Epithelial cell of prostate (primary cell): ENCODE results near the gene CHURC1.
"Not testable (repeated sequence)": the region's sequence is repeated elsewhere in the genome, so short reads cannot be mapped to it uniquely, and the experiment has no call there.

Source experiments
- DNase-seq: peaks from one replicate; pipeline ENCODE4 v3.0.0-alpha.2; 2011; ENCODE audit warnings: low read depth, low spot score
- H3K27ac ChIP-seq: fragments of 450-650 bp; 2 replicates; pipeline ENCODE4 v1.5.1; 2017; ENCODE audit warnings: mild to moderate bottlenecking

The CHURC1 gene

DNA sequence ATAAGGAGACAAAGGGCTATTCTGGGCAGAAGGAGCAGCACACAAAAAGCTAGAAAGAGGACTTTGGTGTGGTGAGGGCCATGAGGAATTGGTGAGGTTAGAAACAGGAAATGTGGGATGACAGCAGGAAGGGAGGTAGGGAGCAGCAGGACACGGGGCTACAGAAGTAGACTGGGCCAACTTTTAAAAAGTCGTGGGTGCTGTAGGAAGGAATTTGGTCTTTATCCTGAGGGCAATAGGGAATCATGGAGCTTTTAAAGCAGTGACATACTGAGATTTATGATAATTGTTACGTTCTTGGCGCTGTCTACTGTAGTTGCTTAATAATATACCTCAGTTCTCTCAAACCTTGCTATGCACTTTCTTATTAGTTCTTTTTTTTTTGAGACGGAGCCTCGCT lies 8.2 kb upstream of the CHURC1 start:
- H3K27ac ChIP-seq: no peak overlapping the region
- no peak for DNase-seq

- no peak for DNase-seq
- no peak overlapping the region for H3K27ac ChIP-seq
Observed at GRCh38 chr14:64910847-64911495, 3.3 kb upstream of the CHURC1 start.

GRCh38 chr14:64912261-64912660 lies 2.0 kb upstream of the CHURC1 start:
- no peak for DNase-seq
- H3K27ac ChIP-seq: no peak overlapping the region

DNA sequence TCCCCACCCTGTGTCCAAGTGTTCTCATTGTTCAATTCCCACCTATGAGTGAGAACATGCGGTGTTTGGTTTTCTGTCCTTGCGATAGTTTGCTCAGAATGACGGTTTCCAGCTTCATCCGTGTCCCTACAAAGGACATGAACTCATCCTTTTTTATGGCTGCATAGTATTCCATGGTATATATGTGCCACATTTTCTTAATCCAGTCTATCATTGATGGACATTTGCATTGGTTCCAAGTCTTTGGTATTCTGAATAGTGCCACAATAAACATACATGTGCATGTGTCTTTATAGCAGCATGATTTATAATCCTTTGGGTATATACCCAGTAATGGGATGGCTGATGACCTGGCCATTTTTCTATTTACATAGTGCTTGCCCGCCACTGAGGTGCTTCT lies 778 bp upstream of the CHURC1 start:
- H3K27ac ChIP-seq: peak overlapping the region; percentile 73
- not testable (repeated sequence) for DNase-seq

DNA sequence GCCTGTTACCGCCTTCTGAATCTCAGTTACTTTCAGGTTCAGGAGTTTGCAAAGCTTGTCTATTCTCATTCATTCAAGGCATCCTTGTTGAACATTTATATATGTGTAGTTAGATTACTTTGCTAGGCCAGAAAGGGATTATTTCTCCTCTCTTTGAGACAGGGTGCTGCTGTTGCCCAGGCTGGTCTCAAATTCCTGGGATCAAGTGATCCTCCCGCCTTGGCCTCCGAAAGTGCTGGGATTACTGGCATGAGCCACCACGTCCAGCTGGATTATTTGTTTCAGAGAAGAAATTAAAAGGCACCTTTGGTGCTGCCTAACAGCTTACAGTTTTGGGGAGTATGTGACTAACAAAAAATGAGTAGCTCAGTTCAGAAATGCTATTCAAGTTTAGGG lies 772 bp downstream of the CHURC1 start:
- no peak for DNase-seq

GRCh38 chr14:64915797-64916196 lies 1.5 kb downstream of the CHURC1 start:
- no peak overlapping the region for H3K27ac ChIP-seq
- no peak for DNase-seq

More for the DNA sequence above, 772 bp downstream of the CHURC1 start:
- peak overlapping the region; percentile 73 for H3K27ac ChIP-seq

GRCh38 chr14:64918216-64918615 lies 4.0 kb downstream of the CHURC1 start:
- H3K27ac ChIP-seq: no peak overlapping the region
- no peak for DNase-seq

- no peak for DNase-seq
- no peak overlapping the region for H3K27ac ChIP-seq
Observed at GRCh38 chr14:64919215-64919614, 5.0 kb downstream of the CHURC1 start.

DNA sequence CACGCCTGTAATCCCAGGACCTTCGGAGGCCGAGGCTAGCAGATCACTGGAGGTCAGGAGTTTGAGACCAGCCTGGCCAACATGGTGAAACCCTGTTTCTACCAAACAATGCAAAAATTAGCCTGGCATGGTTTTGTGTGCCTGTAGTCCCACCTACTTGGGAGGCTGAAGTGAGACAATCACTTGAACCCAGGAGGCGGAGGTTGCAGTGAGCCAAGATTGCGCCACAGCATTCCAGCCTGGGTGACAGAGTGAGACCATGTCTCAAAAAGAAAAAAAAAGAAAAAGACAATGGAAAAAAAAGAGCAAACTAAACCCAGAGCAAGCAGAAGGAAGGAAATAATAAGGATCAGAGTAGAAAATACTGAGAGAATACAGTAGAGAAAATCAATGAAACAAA lies 5.4 kb downstream of the CHURC1 start:
- DNase-seq: no peak
- no peak overlapping the region for H3K27ac ChIP-seq

DNA sequence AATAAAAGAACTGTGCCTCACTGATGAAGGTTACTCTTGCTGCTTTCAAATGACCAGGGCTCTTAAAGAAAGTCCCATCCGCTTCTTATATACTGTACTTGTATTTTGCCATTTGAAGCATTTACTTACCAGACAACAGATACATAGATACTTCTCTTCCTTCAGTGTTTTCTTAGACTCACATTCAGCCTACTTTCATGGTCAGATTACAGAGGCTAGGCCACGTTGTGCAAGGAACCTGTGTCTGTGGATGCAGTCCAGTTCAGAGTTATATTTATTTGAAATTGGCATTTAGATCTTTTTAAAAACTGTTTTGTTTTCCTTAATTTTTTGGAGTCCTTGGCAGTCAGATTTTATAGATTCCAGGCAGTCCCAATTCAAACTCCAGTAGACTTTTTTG lies 6.2 kb downstream of the CHURC1 start:
- H3K27ac ChIP-seq: no peak overlapping the region
- DNase-seq: no peak

GRCh38 chr14:64923015-64923414 lies 8.8 kb downstream of the CHURC1 start:
- no peak overlapping the region for H3K27ac ChIP-seq
- DNase-seq: no peak

DNA sequence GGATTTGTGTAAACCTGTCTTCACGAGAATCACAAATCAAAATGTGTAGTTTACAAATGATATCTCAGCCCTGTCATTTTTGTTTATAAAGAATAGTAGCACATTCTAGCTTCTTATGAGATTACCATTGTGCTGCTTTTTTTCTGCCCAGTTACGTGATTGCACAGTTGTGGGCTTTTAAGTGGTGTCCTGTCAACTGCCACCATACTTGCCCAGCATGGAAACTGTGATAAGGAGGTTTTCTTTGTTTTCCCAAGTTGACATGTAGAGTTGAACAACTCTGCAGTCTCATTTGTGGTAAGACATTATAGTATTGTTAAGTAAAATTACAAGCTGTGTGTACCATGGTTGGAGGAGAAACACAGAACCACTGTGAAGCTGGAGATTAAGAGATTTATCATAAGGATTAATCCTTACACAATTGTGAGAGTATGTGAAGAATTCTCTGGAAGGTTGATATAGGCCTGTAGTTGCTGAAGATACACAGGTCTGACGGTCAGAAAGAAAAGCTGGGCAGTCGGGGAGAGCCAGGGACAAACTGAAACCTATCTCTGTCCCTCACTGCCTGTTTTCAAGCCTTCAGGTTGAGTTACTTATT lies 12.2 kb downstream of the CHURC1 start:
- no peak overlapping the region for H3K27ac ChIP-seq
- DNase-seq: no peak

DNA sequence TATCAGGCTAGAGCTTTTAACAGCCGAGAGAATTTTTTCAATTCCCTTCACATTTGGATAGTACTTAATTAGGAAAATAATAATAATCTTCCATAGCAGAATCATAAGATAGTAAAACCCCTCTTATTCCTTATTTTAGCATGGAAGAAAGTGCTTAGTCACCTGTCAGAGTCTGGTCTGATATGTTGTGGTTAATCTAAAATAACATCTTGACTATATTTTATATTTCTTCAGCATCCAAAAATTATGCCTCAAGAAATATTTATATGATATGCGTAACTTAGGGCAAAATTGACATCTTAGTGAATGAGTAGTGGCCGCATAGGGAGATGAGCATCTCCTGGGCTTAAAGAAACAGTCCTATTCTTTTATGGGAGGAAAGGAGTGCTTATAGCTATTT lies 12.8 kb downstream of the CHURC1 start:
- DNase-seq: no peak
- H3K27ac ChIP-seq: no peak overlapping the region

DNA sequence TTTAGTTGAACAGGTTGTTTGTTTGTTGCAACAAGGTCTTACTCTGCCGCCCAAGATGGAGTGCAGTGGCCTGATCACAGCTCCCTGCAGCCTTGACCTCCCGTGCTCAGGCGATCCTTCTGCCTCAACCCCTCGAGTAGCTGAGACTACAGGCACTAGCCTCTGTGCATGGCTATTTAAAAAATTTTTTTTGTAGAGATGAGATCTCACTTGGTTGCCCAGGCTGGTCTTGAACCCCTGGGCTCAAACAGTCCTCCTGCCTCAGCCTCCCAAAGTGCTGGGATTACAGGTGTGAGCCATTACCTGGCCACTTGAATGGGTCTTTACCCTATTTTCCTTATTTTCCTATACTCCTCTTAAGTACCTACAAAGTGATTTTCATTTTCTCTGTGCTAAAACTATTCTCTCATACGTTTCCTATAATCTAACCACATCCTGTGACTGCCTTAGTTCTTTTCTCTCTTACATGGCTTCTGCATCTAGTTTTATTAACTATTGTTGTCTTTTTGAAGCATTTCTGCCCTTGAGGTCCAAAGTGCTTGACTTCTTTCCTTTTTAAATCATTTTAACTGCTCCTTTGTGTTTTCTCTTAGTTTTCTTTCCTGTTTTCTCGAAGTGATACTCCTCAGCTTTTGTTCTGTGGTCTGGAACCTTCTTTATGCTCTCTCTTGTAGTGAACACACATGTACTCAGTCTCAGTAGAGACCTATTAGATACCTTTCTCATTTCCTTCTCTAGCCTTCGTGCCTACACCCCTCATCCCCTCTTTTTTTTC lies 14.2 kb downstream of the CHURC1 start:
- no peak overlapping the region for H3K27ac ChIP-seq
- no peak for DNase-seq

DNA sequence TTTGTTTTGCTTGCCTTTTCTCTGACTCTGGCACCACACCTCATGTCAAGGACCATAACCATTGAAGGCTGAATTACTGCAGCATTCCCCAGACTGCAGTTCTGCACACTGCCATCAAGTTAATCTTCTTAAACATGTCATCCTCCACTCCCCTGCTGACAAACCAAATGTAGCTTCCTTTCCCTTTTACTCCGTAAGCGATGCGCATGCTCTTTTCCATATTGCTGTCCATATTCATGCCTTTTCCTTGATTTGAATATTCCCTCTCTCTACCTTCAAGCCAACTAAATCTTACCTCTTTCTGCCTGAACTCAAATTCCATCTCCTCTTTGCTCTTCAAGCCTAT lies 14.7 kb downstream of the CHURC1 start:
- no peak for DNase-seq

GRCh38 chr14:64930085-64930843 lies 16.0 kb downstream of the CHURC1 start:
- no peak overlapping the region for H3K27ac ChIP-seq
- DNase-seq: no peak

More for the DNA sequence above, 14.7 kb downstream of the CHURC1 start:
- H3K27ac ChIP-seq: no peak overlapping the region

DNA sequence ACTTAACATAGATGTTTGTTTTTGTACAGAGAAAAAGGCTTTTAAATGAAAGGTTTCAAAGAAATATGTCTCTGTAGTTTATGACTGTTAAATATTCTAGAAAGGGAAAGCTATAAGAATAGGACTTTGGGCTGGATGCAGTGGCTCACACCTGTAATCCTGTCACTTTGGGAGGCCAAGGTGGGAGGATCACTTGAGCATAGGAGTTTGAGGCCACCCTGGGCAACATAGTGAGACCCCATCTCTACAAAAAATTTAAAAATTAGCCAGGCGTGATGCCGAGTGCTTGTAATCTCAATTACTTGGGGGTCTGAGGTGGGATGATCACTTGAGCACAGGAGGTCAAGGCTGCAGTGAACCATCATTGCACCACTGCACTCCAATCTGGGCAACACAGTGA lies 16.9 kb downstream of the CHURC1 start:
- H3K27ac ChIP-seq: no peak overlapping the region
- DNase-seq: no peak

DNA sequence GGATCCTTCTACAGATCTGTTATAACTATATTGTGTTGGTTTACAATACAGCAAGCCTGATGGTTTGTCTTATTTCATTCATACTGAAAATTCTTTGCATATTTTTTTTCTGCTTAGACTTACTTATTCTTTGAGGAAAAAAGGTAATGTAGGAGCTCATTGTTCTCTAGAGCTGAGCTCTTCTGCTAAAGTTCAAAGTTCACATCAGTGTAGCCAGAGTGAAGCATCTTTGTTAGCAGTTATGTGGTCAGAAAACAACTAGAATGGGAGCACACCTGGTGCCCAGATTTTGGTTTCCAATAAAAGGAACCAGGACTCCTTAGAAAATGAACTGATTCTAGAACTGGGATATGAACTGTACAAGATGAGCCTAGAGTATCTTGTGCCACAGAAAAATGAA lies 18.0 kb downstream of the CHURC1 start:
- DNase-seq: no peak

DNA sequence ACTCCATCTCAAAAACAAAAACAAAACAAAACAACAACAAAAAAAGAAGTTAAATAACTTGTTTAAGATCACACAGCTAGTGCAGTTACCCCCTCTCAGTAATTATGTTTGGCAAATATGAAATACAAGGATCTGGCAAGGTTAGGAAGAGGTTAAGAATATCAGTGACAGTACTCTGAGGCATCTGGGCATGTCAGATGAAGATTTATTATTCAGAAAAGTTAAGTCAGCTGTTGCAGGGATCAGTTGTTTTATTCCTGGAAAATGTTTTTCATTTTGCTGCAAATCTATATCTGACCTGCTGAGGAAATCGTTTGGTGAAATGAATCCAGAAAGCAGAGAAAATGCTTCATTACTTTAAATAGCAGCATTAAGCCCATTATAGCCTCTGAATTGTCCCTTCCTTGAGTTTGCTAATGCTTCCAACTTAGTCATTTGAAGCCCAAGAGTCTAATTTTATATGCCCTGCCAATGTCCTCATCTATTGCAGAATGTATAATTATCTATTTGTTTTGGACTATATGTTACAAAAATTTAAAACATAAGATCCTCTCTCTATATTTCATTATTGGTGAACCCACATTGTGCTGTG lies 20.2 kb downstream of the CHURC1 start:
- DNase-seq: no peak
- H3K27ac ChIP-seq: no peak overlapping the region

More for the DNA sequence above, 18.0 kb downstream of the CHURC1 start:
- H3K27ac ChIP-seq: no peak overlapping the region

DNA sequence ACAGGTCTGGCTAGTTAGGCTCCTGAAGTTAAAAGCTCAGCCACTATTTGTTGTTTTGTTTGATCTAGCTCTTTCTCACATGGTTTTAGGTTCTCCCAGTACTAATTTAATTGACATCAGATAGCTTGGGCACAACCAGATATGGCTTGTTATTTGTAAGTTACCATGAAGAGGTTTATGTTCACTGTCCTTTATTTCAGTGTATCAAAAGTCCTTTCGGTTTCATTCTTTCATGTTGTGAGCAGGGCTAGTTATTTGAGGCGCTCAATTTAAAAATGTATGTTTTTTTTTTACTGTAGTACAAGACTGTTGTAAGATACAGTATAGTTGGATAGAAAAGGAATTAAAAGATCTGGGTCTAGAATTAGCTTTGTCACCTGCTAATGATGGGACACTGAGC lies 21.3 kb downstream of the CHURC1 start:
- H3K27ac ChIP-seq: no peak overlapping the region
- no peak for DNase-seq
